ENCODE data around the gene PPP1R14B. TPM values are rescaled to one million over a fixed set of nuclear protein-coding genes. Genes with fewer than 3 reads are reported as not detected.
A peak's percentile ranks its signal among the peaks of the same experiment; 100 is the strongest.

PPP1R14B gene
- total RNA-seq, 4 donors from 2014 or later, result 127 to 220 (median 158) TPM

GRCh38 chr11:64245797-64246620, 734 bp downstream of the PPP1R14B start:
- H3K36me3 ChIP-seq, result peaks cover 12% of the 10 kb centered on the region
- DNase-seq (ENCODE audit: low spot score in 2 of 2), result peak in 1 of 2 donors; percentile 94
- H3K4me1 ChIP-seq, result peaks cover 59% of the 10 kb centered on the region
- H3K4me3 ChIP-seq, result peak overlapping the region; percentile 75
- H3K27me3 ChIP-seq, result no peaks in the 10 kb centered on the region
- peak in 1 of 3 donors; percentile 56 for TF ChIP-seq POLR2AphosphoS5 (IDR thresholded peaks at IDR 0.05)
- TF ChIP-seq CTCF (IDR thresholded peaks at IDR 0.05), result no peak
- peak overlapping the region; percentile 91 for H3K27ac ChIP-seq
- 1% methylated on average over 21 of the region's 46 CpGs for WGBS
- no peaks in the 10 kb centered on the region for H3K9me3 ChIP-seq

GRCh38 chr11:64245401-64245796, 1.3 kb downstream of the PPP1R14B start:
- 7% methylated on average over 2 of the region's 6 CpGs for WGBS
- Histone ChIP-seq H3K36me3 (peaks cover 12% of the 10 kb centered on the region), H3K4me1 (peaks cover 56% of the 10 kb centered on the region), H3K27ac (peak overlapping the region; percentile 91), H3K27me3 (no peaks in the 10 kb centered on the region), H3K4me3 (peak overlapping the region; percentile 75), H3K9me3 (no peaks in the 10 kb centered on the region)
- TF ChIP-seq EP300 (IDR thresholded peaks at IDR 0.05) (no peak), POLR2AphosphoS5 (IDR thresholded peaks at IDR 0.05) (no peak), CTCF (IDR thresholded peaks at IDR 0.05) (no peak), POLR2A (IDR thresholded peaks at IDR 0.05) (no peak)
- DNase-seq (ENCODE audit: low spot score in 2 of 2), result no peak

GRCh38 chr11:64244966-64245365, 1.8 kb downstream of the PPP1R14B start:
- Histone ChIP-seq H3K36me3 (peaks cover 12% of the 10 kb centered on the region), H3K27ac (peak overlapping the region; percentile 91), H3K9me3 (no peaks in the 10 kb centered on the region), H3K4me3 (peak overlapping the region; percentile 75), H3K27me3 (no peaks in the 10 kb centered on the region), H3K4me1 (peaks cover 59% of the 10 kb centered on the region)
- no peak for TF ChIP-seq POLR2A (IDR thresholded peaks at IDR 0.05)
- TF ChIP-seq POLR2AphosphoS5 (IDR thresholded peaks at IDR 0.05), result no peak
- no peak for TF ChIP-seq EP300 (IDR thresholded peaks at IDR 0.05)
- TF ChIP-seq CTCF (IDR thresholded peaks at IDR 0.05), result no peak
- DNase-seq (ENCODE audit: low spot score in 2 of 2), result no peak
- WGBS, result 40% methylated on average over 2 of the region's 6 CpGs

- H3K27ac ChIP-seq, result no peak overlapping the region
- H3K36me3 ChIP-seq, result peaks cover 14% of the 10 kb centered on the region
- H3K4me1 ChIP-seq, result peaks cover 67% of the 10 kb centered on the region
- DNase-seq (ENCODE audit: low spot score in 2 of 2), result no peak
- WGBS, result 59% methylated on average over 5 of the region's 5 CpGs
- no peak overlapping the region for H3K4me3 ChIP-seq
- no peaks in the 10 kb centered on the region for H3K9me3 ChIP-seq
- no peaks in the 10 kb centered on the region for H3K27me3 ChIP-seq
- no peak for TF ChIP-seq CTCF (IDR thresholded peaks at IDR 0.05)
- TF ChIP-seq EP300 (IDR thresholded peaks at IDR 0.05), result no peak
- TF ChIP-seq POLR2AphosphoS5 (IDR thresholded peaks at IDR 0.05), result no peak
- TF ChIP-seq POLR2A (IDR thresholded peaks at IDR 0.05), result no peak
Observed at GRCh38 chr11:64244107-64244506, 2.6 kb downstream of the PPP1R14B start.

- Histone ChIP-seq H3K9me3 (no peaks in the 10 kb centered on the region), H3K4me3 (no peak overlapping the region), H3K27ac (no peak overlapping the region), H3K36me3 (peaks cover 21% of the 10 kb centered on the region), H3K27me3 (no peaks in the 10 kb centered on the region), H3K4me1 (peaks cover 74% of the 10 kb centered on the region)
- DNase-seq (ENCODE audit: low spot score in 2 of 2), result no peak
- TF ChIP-seq POLR2A (IDR thresholded peaks at IDR 0.05) (no peak), EP300 (IDR thresholded peaks at IDR 0.05) (no peak), CTCF (IDR thresholded peaks at IDR 0.05) (no peak), POLR2AphosphoS5 (IDR thresholded peaks at IDR 0.05) (no peak)
- WGBS, result 85% methylated on average over 6 of the region's 8 CpGs
Observed at GRCh38 chr11:64243236-64243854, 3.4 kb downstream of the PPP1R14B start.
